OCI-M2 (cell line): ENCODE measurements around the gene LETM1.

Experiments
- DNase-seq: peaks from one replicate; lab custom pipeline; 2025; ENCODE audit not compliant: unreplicated experiment; lab: John Stamatoyannopoulos, UW

The LETM1 gene

DNA sequence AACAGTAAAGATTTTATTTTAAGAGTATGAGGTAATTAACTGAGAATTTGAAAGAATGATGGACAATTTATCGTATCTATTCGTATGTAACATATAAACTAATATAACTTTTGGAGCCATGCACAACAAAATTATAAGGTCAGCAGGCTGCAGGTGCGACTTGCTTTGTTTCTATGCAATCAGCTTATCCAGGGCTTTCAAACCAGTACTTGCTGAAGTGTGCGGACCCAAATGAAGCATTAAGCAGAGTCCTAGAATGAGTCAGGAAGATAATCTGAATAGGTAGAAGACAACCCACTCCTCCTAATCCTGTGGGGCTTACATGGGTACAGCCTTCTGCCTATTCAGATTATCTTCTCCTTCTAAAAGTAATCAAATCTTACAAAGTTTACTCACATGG, 17.3 kb upstream of the LETM1 start:
- no peak for DNase-seq

DNA sequence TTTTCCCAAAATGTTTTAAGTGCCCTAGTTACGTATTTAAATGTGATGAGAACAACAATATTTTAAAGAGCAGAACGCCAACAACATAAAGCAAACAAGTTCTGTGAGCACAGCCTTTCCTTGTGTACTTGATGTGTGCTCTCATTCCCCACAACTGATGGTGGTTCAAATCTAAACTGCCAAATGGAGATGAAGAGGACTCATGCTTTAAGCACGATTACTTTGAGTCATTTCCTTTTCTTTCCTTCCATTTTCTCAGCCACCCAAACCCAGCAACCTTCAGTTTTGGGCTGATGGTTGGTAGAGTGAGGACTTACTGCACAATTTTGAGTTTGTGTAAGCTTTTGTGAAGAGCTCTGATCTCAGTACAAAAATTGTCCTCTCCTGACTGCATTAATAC, 16.9 kb upstream of the LETM1 start:
- DNase-seq, result no peak

DNA sequence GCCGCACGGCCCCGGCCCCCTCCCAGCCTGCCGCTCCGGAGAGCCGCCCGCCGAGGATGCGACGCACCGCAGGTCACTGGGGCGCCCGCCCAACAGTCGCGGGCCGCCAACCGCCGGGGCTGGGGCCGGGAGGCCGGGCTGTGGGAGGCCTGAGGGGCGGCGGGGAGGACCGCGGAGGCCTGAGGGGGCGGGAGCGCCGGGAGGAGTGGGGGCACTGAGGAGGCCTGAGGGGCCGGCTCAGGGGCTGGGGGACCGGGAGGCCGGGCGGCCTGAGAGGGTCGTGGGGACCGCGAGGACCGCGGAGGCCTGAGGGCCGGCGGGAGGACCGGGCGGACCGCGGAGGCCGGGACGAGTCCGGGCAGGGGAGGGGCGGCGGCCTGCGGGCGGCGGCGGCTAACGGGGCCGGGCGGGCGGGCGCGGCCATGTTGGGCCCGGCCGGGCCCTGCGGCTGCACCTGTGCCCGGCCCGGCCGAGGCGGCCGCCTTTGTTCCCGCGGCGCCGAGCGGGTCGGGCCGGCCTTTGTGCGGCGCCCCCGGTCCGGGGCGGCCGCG, 15.6 kb upstream of the LETM1 start:
- no peak for DNase-seq

DNA sequence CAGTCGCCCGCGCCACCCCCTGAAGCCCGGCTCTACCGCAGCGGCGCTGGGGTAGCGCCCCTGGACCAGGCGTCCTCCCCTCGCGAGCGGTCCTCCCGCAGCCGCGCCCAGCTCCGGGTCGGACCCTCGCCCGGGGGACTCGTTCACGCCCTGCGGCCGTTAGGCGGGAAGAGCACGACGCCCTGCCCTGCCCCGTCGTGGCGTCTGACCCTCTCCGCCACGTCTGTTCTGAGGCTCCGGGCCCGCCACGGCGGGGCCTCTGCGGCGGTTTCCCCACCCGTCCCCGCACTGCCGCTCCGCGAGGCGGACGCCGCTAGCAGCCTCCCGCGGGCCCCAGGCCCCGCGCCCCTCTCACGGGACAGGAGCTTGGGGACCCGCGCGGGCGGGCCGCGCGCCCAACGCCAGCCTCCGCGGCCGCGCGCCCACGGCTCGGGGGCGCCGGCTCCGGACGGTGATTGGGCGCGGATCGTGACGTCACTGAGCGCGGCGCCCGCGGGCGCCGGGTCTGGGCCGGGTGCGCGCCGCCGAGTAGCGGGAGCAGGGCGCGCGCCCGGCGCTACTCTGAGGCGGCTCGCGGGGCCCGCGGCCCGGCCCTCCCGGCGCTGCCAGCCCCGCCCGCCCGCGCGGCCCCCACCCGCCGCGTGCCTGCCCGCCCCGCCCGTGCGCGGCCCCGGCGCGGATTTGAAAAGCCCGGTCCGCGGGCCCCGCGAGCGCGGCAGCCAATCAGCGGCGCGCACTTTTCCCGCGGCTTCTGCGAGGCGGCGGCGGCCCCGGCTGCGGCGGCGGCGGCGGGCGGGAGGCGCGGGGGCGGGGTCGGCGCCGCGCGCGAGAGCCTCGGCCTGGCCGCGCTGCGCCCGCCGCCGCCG, 14.9 kb upstream of the LETM1 start, which contains the start of gene NSD2:
Gene NSD2 (plus strand): TSS at position 816 of the 866 bp plus-strand sequence. CDS start 29,262 bp downstream, outside the sequence.
- DNase-seq, result no peak

DNA sequence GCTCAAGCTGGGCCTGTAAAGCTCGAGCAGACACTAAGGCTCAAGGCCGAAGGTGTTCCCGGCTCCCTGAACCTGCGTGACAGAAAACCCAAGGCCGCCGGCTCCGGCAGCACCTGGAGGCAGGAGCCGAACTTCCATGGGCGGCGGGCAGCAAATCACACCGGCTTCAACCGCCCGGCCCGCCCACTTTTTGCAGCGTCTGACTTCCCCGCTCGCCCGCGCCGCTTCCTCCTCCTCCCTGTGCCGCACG, 14.3 kb upstream of the LETM1 start:
- no peak for DNase-seq

DNA sequence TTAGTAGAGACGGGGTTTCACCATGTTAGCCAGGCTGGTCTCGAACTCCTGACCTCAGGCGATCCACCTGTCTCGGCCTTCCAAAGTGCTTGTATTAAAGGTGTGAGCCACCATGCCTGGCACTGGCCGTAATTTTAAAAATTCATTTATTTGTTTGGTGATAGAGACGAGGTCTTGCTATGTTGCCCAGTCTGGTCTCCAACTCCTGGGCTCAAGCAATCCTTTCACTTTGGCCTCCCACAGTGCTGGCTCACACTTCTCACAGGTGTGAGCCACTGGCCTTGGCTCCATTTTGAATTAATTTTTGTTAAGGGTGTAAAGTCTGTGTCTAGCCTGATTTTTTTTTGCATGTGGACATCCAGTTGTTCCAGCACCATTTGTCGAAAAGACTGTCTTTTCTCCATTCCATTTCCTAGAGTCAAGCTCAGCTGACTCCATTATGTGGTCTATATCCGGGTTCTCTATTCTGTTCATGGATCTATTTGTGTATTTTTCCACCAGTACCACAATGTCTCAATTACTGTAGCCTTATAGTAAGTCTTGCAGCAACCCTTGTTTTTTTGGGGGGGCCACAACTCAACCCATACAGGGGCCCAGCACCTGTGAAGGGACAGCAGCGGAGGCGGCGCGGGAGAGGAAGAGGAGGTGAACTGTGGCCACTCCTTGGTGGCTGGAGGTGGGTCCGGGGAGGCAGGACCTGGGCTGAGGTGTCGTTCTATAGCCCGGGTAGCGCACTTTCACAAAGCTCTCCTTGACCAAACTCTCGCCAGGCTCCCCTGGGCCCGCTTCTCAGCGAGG, 13.8 kb upstream of the LETM1 start:
- no peak for DNase-seq

DNA sequence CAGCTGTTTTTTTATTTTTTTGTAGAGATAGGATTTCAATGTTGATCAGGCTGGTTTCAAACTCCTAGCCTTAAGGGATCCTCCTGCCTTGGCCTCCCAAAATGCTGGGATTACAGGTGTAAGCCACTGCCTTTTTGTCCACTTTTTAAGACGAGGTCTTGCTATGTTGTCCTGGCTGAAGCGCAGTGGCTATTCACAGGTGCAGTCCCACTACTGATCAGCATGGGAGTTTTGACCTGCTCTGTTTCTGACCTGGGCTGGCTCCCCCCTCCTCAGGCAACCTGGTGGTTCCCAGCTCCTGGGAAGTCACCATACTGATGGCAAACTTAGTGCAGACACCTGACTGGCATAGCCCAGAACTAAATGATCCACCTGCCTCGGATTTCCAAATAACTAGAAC, 13.0 kb upstream of the LETM1 start:
- no peak for DNase-seq

DNA sequence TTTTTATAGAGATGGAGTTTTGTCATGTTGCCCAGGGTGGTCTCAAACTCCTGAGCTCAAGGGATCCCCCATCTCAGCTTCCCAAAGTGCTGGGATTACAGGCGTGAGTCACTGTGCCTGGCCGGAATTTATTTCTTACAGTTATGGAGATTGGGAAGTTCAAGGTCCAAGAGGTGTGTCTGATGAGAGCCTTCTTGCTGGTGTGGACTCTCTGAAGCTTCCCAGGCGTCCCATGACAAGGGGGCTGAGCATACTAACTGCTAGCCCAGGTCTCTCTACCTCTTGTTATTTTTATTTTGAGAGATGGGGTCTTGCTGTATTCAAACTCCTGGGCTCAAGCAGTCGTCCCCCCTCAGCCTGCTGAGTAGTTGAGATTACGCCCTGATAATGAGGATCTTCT, 12.3 kb upstream of the LETM1 start:
- no peak for DNase-seq

DNA sequence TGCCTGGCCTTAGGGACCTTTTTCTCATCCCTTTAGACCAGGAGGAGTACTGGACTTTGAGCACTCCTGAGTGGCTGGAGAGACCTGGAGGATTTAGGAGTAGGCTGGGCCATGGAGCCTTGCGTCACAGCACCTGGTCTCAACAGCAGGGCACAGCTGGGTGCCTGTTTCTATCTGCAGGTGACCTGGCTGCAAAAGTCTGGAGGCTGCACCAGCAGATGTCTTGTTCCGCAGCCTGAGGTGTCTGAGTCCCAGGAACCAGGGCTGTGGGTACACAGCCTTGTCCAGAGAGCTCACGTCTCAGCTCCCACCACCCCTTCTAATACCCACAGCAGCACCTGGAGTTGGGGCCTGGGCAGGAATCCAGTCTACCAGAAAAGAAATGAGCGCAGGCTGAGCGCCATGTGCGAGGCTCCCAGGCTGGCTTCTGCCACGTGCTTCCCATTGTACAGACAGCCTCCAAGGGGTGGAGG, 10.3 kb upstream of the LETM1 start:
- DNase-seq, result no peak

DNA sequence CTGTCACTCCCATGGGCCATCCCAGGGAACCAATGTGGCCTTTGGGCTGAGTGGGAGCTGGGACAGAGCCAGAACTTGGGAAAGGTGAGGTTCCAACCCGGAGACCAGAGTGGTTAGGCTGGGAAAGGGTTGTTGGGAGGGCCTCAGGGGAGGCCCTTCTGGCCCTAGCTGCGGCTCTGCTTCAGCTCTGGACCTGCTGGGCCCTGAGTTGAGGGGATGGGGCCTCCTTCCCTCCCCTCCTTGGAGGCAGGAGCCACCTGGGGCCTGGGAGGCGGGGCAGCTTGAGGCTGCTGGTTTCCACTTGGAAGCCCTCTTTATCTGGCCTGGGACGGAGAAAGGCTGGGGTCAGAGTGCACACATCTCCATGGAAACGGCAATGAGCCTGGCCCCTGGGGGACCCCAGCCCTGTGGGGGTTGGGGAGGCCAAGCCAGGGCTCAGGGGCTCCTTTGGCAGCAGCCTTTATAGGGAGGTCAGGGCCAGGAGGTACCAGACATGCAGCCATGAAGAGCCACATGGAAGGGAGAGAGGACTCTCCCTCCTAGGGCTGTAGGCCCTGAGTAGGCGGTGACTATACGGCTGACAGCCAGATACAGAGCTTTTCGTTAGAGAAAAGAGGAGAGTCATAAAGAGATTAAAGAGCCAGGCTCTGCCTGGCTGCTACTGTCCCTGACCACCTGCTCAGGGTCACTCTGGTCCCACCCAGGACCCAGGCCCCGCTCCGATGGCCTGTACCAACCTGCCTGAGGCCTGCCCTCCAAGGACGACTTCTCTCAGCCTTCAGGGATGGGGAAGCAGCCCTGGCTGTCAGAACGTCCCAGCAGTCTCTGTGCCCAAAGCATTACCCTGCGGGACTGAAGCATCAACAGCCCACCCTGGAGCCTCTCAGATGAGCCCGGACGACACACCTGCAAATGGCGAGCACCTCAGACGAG, 8.4 kb upstream of the LETM1 start:
- DNase-seq, result no peak

DNA sequence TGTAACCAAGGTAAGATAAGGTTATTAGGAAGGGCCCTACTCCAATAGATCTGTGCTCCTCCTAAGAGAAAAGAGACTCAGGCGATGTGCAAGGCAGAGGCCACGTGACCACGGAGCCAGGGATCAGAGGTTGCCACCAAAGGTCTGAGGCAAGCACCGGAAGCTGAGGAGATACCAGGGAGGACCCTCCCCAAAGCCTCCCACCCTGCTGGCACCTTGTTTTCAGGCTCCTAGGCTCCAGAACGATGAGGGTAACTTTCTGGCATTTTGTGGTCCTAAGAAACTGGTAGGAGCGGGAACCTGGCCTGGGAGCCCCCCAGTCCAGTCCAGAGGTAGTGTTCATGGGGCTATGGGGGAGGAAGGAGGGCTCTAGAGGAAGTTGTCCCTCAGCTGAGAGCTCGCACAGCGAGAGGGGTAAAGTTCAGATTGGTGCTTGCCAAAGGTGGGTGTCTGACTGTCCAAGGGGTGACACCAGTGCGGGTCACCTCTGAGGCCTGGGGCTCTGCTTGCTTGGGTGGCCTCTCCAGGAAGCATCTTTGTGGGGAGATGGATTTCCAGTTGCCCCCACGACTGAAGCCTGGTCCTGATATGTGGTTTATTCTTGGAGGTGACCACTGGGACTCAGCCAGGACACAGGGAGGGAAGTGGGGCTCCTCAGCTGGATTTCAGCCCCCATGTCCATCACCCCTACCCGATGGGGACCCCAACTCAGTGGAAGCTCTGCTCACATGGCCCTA, 7.5 kb upstream of the LETM1 start:
- no peak for DNase-seq

DNA sequence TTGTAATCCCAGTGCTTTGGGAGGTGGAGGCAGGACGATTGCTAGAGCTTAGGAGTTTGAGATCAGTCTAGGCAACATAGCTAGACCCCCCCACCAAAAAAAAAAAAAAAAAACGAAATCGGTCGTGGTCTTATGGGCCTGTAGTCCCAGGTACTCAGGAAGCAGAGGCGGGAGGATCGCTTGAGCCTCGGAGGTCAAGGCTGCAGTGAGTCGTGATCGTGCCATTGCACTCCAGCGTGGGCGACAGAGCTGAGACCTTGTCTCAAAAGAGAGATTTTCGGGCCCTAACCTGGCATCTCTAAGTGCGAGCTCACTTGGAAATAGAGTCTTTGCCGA, 7.0 kb upstream of the LETM1 start:
- DNase-seq, result no peak

DNA sequence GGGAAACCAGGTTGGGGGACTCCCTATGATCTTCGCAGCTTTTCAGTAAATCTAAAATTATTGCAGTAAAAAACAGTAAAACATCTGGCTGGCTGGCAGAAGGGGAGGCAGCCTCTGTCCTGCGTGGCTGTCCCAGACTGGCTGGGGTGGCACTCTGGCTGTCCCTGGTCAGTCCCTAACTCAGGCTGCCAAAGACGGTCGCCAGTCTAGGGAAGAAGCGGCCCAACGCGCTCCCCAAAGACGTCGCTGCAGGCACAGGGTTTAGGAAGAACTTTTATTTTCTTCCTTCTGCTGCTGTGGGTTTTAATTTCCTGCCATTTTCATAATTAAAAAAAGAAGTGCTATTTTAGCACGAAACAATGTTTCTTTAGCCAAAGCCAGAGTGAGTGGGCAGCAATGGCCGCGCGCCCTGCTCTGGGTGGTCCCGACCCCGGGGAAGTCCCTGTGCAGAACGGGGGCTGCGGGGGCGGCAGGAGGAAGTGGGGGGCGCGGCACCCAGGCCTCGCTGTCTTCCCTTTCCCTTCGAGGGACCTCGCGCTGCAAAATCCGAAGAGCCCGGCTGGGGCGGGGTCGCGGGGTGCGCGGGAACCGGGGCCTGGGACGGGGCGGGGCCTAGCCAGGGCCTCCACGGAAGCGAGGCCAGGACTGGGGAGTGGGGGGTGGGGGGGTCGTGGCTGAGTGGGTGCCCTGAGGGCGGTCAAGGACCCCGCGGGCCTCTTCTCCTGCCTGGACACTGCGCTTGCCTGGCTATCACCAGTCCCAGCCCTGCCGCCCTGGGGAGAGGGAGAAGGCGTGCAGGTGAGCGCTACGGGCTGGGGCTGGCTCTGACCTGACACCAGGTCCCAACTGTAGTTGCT, 6.3 kb upstream of the LETM1 start:
- no peak for DNase-seq

DNA sequence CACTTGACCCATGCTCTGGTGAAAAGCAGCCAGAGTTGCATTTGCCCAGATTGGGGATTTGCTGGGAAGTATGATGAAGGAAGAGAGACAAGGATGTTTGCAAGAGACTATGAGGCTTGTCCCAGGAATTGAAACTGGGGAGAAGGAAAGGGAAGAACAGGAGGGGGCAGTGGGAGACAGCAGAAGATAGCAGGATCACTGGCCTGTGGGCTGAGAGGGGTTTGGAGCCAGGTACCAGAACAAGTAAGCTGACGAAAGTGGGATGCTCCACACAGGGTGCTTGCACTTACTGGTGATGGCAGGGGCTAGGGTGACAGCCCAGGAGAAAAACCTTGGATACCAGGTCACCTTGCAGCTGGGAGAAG, 3.4 kb upstream of the LETM1 start:
- DNase-seq, result no peak

DNA sequence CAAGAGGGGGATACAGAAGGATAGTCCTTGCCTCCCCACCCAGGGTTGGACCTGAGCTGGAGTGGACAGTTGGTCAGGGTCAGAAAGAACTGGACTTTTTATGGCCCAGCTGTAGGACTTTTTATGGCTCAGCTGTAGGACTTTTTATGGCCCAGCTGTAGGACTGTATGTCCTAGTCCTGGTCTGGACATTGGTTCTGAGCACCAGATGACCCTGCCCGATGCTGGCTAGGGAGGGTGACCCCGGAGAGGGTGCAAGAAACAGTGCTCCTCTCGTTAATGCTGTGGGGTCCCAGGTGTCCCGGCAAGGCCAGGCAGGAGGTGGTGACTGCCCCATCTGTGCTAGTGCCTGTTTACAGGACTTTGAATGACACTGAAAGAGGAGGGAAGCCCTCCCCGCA, 2.0 kb upstream of the LETM1 start:
- DNase-seq, result no peak

DNA sequence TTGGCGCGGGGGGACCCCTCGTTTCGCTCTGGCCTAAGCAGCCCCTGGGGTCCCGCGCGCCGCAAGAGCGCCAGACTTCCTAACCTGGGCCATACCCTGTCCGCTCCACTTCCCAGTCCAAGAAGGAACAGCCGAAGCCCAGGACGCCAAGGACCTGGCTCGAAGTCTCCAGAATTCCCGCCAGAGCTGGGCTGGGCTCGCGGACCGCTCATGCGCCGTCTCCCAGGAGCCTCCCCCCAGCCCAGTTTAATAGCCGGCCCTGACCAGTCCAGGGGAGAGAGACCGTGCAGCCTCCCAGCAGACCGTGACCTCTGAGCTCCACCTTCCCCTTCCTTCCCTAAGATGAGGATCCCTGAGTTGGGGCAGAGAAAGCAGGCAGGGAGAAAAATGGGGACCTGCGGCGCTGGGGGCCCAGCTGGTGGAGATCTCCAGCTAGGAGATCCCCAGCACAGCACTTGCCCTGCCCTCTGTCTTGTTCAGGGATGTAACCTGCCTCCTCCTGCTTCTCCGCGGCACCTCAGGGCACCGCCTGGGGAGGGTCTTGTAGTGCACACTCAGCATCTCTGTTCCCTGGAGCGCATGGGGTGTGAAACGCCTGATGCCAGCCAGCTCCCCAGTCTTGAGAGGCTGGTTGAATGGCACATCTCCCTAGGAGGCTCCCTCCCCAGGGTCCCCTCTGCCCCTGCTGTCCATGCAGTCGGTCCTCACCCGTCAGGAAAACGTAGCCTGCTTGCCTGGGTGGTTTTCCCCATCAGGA, 1.2 kb upstream of the LETM1 start:
- DNase-seq, result no peak

DNA sequence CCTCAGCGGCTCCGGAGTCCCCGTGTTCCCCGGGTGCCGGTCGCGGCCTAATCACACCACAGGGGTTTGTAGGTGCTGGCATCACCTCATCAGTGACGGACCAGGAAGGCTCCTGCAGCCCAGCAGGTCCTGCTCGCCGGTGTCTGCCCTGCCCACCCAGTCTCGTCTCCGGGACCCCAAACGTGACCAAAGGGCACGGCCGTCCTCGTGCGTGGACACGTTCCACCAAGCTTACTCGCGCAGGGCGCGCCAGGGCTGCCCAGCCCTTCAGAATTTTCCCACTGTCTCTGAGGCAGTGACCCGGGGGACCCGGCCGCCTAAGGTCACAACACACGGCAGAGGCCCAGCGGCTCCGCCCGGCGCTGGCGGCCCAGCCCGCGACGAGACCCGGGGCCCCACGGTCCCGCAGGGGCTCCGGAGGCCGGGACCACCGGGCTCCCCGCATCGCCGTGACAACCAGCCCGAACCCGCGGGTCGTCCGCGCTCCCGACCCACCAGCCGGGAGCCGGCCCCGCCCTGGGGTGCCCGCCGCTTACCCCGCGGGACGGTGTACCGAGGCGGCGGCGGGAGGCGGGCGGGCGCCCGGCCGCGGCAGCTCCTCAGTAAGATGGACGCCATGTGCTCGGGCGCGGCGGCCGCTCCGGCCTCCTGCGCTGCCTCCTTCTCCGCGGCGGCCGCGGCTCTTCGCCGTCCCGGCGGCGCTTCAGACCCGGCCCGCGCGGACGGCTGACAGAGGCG, 454 bp downstream of the LETM1 start:
- no peak for DNase-seq

DNA sequence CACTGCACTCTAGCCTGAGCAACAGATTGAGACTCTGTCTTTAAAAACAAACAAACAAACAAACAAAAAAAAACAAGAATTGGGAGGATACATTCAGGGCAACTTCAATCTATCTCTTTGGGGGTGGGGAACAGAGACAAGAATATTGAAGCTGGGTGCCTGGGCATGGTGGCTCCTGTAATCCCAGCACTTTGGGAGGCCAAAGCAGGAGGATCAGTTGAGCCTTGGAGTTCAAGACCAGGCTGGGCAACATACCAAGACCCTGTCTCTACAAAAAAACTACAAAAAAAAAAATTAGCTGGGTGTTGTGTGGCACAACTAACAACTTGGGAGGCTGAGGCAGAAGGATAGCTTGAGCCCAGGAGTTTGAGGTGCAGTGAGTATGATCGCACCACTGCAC, 1.2 kb downstream of the LETM1 start:
- DNase-seq, result no peak
